ENCODE results near the gene ASNS.
A peak's percentile ranks its signal among the peaks of the same experiment; 100 is the strongest.
"Not testable (repeated sequence)": the region's sequence is repeated elsewhere in the genome, so short reads cannot be mapped to it uniquely, and the experiment has no call there.

The ASNS gene

GRCh38 chr7:97872025-97872669 is at the start of gene ASNS:
TSS of gene ASNS (minus strand) at chr7:97872408. CDS start at chr7:97869156, 3,252 bp downstream.
- DNase-seq (ENCODE audit: low read depth) = peak; percentile 97
- peak within 1 kb of the TSS; percentile 69 for H3K4me3 ChIP-seq (ENCODE audit: low read depth, low read length)
- TF ChIP-seq MAX (IDR thresholded peaks at IDR 0.05; ENCODE audit: low read depth, low read length) = peak; percentile 67
- no peak for TF ChIP-seq CTCF (IDR thresholded peaks at IDR 0.05; ENCODE audit: low read depth, low read length)
- peak; percentile 68 for TF ChIP-seq MYC (IDR thresholded peaks at IDR 0.05; ENCODE audit: low read depth, low read length)
- peak; percentile 53 for TF ChIP-seq POLR2A (IDR thresholded peaks at IDR 0.05; ENCODE audit: extremely low read depth, insufficient read length)

GRCh38 chr7:97921254-97921653 is 49.0 kb upstream of the ASNS start:
- DNase-seq (ENCODE audit: low read depth); H3K4me3 ChIP-seq (ENCODE audit: low read depth, low read length): not testable (repeated sequence)

- peak; percentile 6 for DNase-seq (ENCODE audit: low read depth)
Measured at GRCh38 chr7:97915267-97915666, 43.1 kb upstream of the ASNS start.

GRCh38 chr7:97912294-97912693 is 40.1 kb upstream of the ASNS start:
- H3K4me3 ChIP-seq (ENCODE audit: low read depth, low read length); DNase-seq (ENCODE audit: low read depth): not testable (repeated sequence)

More at GRCh38 chr7:97915267-97915666, 43.1 kb upstream of the ASNS start:
- H3K4me3 ChIP-seq (ENCODE audit: low read depth, low read length) = not testable (repeated sequence)

GRCh38 chr7:97896893-97897292 is 24.7 kb upstream of the ASNS start:
- not testable (repeated sequence) for H3K4me3 ChIP-seq (ENCODE audit: low read depth, low read length); DNase-seq (ENCODE audit: low read depth)

- not testable (repeated sequence) for H3K4me3 ChIP-seq (ENCODE audit: low read depth, low read length); DNase-seq (ENCODE audit: low read depth)
Measured at GRCh38 chr7:97891721-97892120, 19.5 kb upstream of the ASNS start.

GRCh38 chr7:97879527-97879926 is 7.3 kb upstream of the ASNS start:
- peak; percentile 56 for DNase-seq (ENCODE audit: low read depth)
- H3K4me3 ChIP-seq (ENCODE audit: low read depth, low read length) = not testable (repeated sequence)

GRCh38 chr7:97874894-97875293 is 2.7 kb upstream of the ASNS start:
- not testable (repeated sequence) for H3K4me3 ChIP-seq (ENCODE audit: low read depth, low read length); DNase-seq (ENCODE audit: low read depth)

- TF ChIP-seq CTCF (IDR thresholded peaks at IDR 0.05; ENCODE audit: low read depth, low read length) (no peak), POLR2A (IDR thresholded peaks at IDR 0.05; ENCODE audit: extremely low read depth, insufficient read length) (no peak), MYC (IDR thresholded peaks at IDR 0.05; ENCODE audit: low read depth, low read length) (no peak), MAX (IDR thresholded peaks at IDR 0.05; ENCODE audit: low read depth, low read length) (no peak)
- DNase-seq (ENCODE audit: low read depth) = no peak
Measured at GRCh38 chr7:97873606-97874005, 1.4 kb upstream of the ASNS start.

GRCh38 chr7:97871659-97872024 is 566 bp downstream of the ASNS start:
- peak overlapping the region; percentile 69 for H3K4me3 ChIP-seq (ENCODE audit: low read depth, low read length)
- TF ChIP-seq POLR2A (IDR thresholded peaks at IDR 0.05; ENCODE audit: extremely low read depth, insufficient read length) (no peak), MYC (IDR thresholded peaks at IDR 0.05; ENCODE audit: low read depth, low read length) (no peak), MAX (IDR thresholded peaks at IDR 0.05; ENCODE audit: low read depth, low read length) (no peak), CTCF (IDR thresholded peaks at IDR 0.05; ENCODE audit: low read depth, low read length) (no peak)
- DNase-seq (ENCODE audit: low read depth) = no peak

More at GRCh38 chr7:97873606-97874005, 1.4 kb upstream of the ASNS start:
- no peak overlapping the region for H3K4me3 ChIP-seq (ENCODE audit: low read depth, low read length)

All from NB4 (cell line).